Measurements from ENCODE around the gene CTDSPL. TPM values are rescaled to one million over a fixed set of nuclear protein-coding genes. Genes with fewer than 3 reads are reported as not detected.
"Not testable (repeated sequence)": the region's sequence is repeated elsewhere in the genome, so short reads cannot be mapped to it uniquely, and the experiment has no call there.

CTDSPL gene
- total RNA-seq, 1 donor from 2014 or later, result 13.1 TPM

GRCh38 chr3:38019658-38020341 is 158.1 kb downstream of the CTDSPL start:
- no peak for DNase-seq

GRCh38 chr3:38020342-38020726 is 158.7 kb downstream of the CTDSPL start:
- no peak for DNase-seq

- DNase-seq, result no peak
Observed at GRCh38 chr3:38021196-38021595, 159.5 kb downstream of the CTDSPL start.

GRCh38 chr3:38022301-38022700 is 160.6 kb downstream of the CTDSPL start:
- DNase-seq, result no peak

- DNase-seq, result no peak
Observed at GRCh38 chr3:38022896-38023709, 161.4 kb downstream of the CTDSPL start.

GRCh38 chr3:38026856-38027255 is 165.2 kb downstream of the CTDSPL start:
- no peak for DNase-seq

- no peak for DNase-seq
Observed at GRCh38 chr3:38027466-38028465, 166.1 kb downstream of the CTDSPL start.

- no peak for DNase-seq
Observed at GRCh38 chr3:38028621-38029361, 167.1 kb downstream of the CTDSPL start.

GRCh38 chr3:38029400-38030125 is 167.9 kb downstream of the CTDSPL start, which contains the start of gene PLCD1:
PLCD1 (minus strand) TSS chr3:38029642; CDS start chr3:38029539, 103 bp downstream.
- DNase-seq, result no peak

GRCh38 chr3:38030126-38031021 is 168.7 kb downstream of the CTDSPL start:
- no peak for DNase-seq

GRCh38 chr3:38031022-38031994 is 169.6 kb downstream of the CTDSPL start:
- no peak for DNase-seq

- no peak for DNase-seq
Observed at GRCh38 chr3:38032328-38032865, 170.7 kb downstream of the CTDSPL start.

- DNase-seq, result not testable (repeated sequence)
Observed at GRCh38 chr3:38033586-38033985, 171.9 kb downstream of the CTDSPL start.

Small RNAs within 50 kb of the gene (small RNA-seq; reads per million reads assigned to genes)
- gene MIR26A1, result 5.6 reads per million, percentile 90 among the genes with 10 or more reads in this experiment
- gene RF00019, result not detected

Other genes starting within 250 kb of the CTDSPL start
- gene VILL, start 128.9 kb downstream of the CTDSPL start, total RNA-seq, result 13.6 TPM
- gene PLCD1, start 167.8 kb downstream of the CTDSPL start, total RNA-seq, result 4.4 TPM
- 0.78 TPM for gene DLEC1, start 177.3 kb downstream of the CTDSPL start, total RNA-seq